Loucy (cell line): ENCODE data around the gene ARHGAP19.

Experiments used
- H2AFZ ChIP-seq: fragments of 200-600 bp; sonication (generic); 2 replicates; pipeline ENCODE4 v1.6.0; 2016; ENCODE audit warnings: antibody characterized with exemption, mild to moderate bottlenecking, low read length, moderate library complexity
- H3F3A ChIP-seq: fragments of 200-600 bp; 2 replicates; pipeline ENCODE4 v1.6.0; 2016; ENCODE audit warnings: antibody characterized with exemption, low read depth, mild to moderate bottlenecking
- H3K27me3 ChIP-seq: fragments of 200-600 bp; sonication (generic); 2 replicates; pipeline ENCODE4 v1.6.1; 2014; ENCODE audit warnings: low read length, mild to moderate bottlenecking; ENCODE audit not compliant: insufficient read depth, poor library complexity, severe bottlenecking
- H3K36me3 ChIP-seq: fragments of 200-600 bp; sonication (generic); 2 replicates; pipeline ENCODE4 v1.6.1; 2016; ENCODE audit warnings: low read length; ENCODE audit not compliant: insufficient read depth
- H3K4me1 ChIP-seq: fragments of 200-600 bp; sonication (generic); 2 replicates; pipeline ENCODE4 v1.5.1; 2014; ENCODE audit warnings: low read length, mild to moderate bottlenecking; ENCODE audit not compliant: insufficient read depth, poor library complexity, severe bottlenecking
- H3K4me2 ChIP-seq: fragments of 200-600 bp; sonication (generic); 2 replicates; pipeline ENCODE4 v1.6.0; 2014; ENCODE audit warnings: antibody characterized with exemption, low read length, low read depth, mild to moderate bottlenecking; ENCODE audit not compliant: poor library complexity, severe bottlenecking
- H3K4me3 ChIP-seq: fragments of 200-600 bp; sonication (generic); 2 replicates; pipeline ENCODE4 v1.5.1; 2014; ENCODE audit warnings: low read length, mild to moderate bottlenecking, mixed read lengths; ENCODE audit not compliant: poor library complexity, severe bottlenecking
- H3K79me2 ChIP-seq: fragments of 200-600 bp; sonication (generic); 2 replicates; pipeline ENCODE4 v1.6.1; 2014; ENCODE audit warnings: low read length; ENCODE audit not compliant: insufficient read depth
- H3K9ac ChIP-seq: fragments of 200-600 bp; sonication (generic); 2 replicates; pipeline ENCODE4 v1.6.0; 2014; ENCODE audit warnings: mild to moderate bottlenecking, low read depth, low read length, moderate library complexity; ENCODE audit not compliant: poor library complexity, severe bottlenecking
- H3K9me2 ChIP-seq: fragments of 200-600 bp; sonication (generic); replicated peaks from 2 replicates; pipeline ENCODE4 v1.6.1; 2016; ENCODE audit warnings: low read depth, low read length, mixed read lengths
- H3K9me3 ChIP-seq: fragments of 200-600 bp; sonication (generic); 2 replicates; pipeline ENCODE4 v1.6.1; 2014; ENCODE audit warnings: mild to moderate bottlenecking, antibody characterized with exemption, low read length, low read depth; ENCODE audit not compliant: insufficient read depth
- H4K20me1 ChIP-seq: fragments of 200-600 bp; sonication (generic); 2 replicates; pipeline ENCODE4 v1.6.0; 2014; ENCODE audit warnings: antibody characterized with exemption, low read length, mild to moderate bottlenecking; ENCODE audit not compliant: insufficient read depth, poor library complexity, severe bottlenecking
- CTCF ChIP-seq: fragments of 200-600 bp; sonication (generic); conservative IDR thresholded peaks from 2 replicates; pipeline ENCODE4 v1.5.1; 2014; ENCODE audit warnings: mild to moderate bottlenecking, antibody characterized with exemption, low read length
- EZH2phosphoT487 ChIP-seq: fragments of 200-600 bp; IDR thresholded peaks from 2 replicates; pipeline ENCODE4 v1.6.1; 2018; ENCODE audit warnings: antibody characterized with exemption, mild to moderate bottlenecking, moderate library complexity, borderline replicate concordance

ARHGAP19 gene

GRCh38 chr10:97292097-97292861 is at the start of gene ARHGAP19:
ARHGAP19 (minus strand) TSS chr10:97292637; CDS start chr10:97292627, 10 bp downstream.
- peak within 1 kb of the TSS; percentile 93 for H2AFZ ChIP-seq
- H3F3A ChIP-seq = no peaks in the 10 kb centered on the region; the same call in 1 of the 2 replicates
- peaks cover 36% of the 10 kb centered on the region for H3K79me2 ChIP-seq
- H3K36me3 ChIP-seq = no peaks in the 10 kb centered on the region
- H3K4me2 ChIP-seq = peak within 1 kb of the TSS; percentile 81
- no peaks in the 10 kb centered on the region for H3K9me2 ChIP-seq
- H3K9me3 ChIP-seq = no peaks in the 10 kb centered on the region
- no peaks in the 10 kb centered on the region for H3K27me3 ChIP-seq
- peak; percentile 35 for TF ChIP-seq CTCF
- TF ChIP-seq EZH2phosphoT487 = no peak
- no peaks in the 10 kb centered on the region for H4K20me1 ChIP-seq
- peak within 1 kb of the TSS; percentile 90 for H3K9ac ChIP-seq
- H3K4me1 ChIP-seq = peaks cover 16% of the 10 kb centered on the region
- H3K4me3 ChIP-seq = peak within 1 kb of the TSS; percentile 83

- TF ChIP-seq EZH2phosphoT487 = no peak
- no peak for TF ChIP-seq CTCF
- Histone ChIP-seq H3K79me2 (no peaks in the 10 kb centered on the region), H4K20me1 (no peaks in the 10 kb centered on the region), H3K36me3 (no peaks in the 10 kb centered on the region), H3K4me3 (no peak overlapping the region), H3K4me2 (no peak overlapping the region), H2AFZ (no peak overlapping the region), H3K9ac (no peak overlapping the region), H3K4me1 (no peaks in the 10 kb centered on the region), H3K27me3 (no peaks in the 10 kb centered on the region), H3K9me2 (no peaks in the 10 kb centered on the region), H3F3A (no peaks in the 10 kb centered on the region), H3K9me3 (no peaks in the 10 kb centered on the region)
Observed at GRCh38 chr10:97341416-97341815, 49.0 kb upstream of the ARHGAP19 start.

GRCh38 chr10:97338041-97338440 is 45.6 kb upstream of the ARHGAP19 start:
- H3K36me3 ChIP-seq = no peaks in the 10 kb centered on the region
- H3K4me3 ChIP-seq = no peak overlapping the region
- no peak overlapping the region for H2AFZ ChIP-seq

More at GRCh38 chr10:97338041-97338440, 45.6 kb upstream of the ARHGAP19 start:
- Histone ChIP-seq H3K9me2 (no peaks in the 10 kb centered on the region), H4K20me1 (peaks cover 10% of the 10 kb centered on the region), H3K27me3 (no peaks in the 10 kb centered on the region), H3K79me2 (peaks cover 10% of the 10 kb centered on the region), H3K4me1 (peaks cover 7% of the 10 kb centered on the region), H3K9ac (no peak overlapping the region), H3K4me2 (no peak overlapping the region), H3F3A (no peaks in the 10 kb centered on the region), H3K9me3 (no peaks in the 10 kb centered on the region)
- TF ChIP-seq CTCF = no peak
- TF ChIP-seq EZH2phosphoT487 = no peak
